CD4-positive, alpha-beta T cell treated with Interleukin-12 subunit alpha and Interleukin-12 subunit beta, for 1 hour (primary cell): ENCODE results near the gene CHFR.
"Not testable (repeated sequence)": the region's sequence is repeated elsewhere in the genome, so short reads cannot be mapped to it uniquely, and the experiment has no call there.

Experiments used
- DNase-seq: peaks from one replicate; pipeline ENCODE4 v3.0.0-alpha.2; 2020

Gene CHFR

GRCh38 chr12:132887513-132888351, at the start of gene CHFR:
TSS of gene CHFR (minus strand) at chr12:132887605. CDS start at chr12:132887328, 277 bp downstream.
- DNase-seq = peak; percentile 96

- DNase-seq = not testable (repeated sequence)
Observed at GRCh38 chr12:132936921-132937320, 49.5 kb upstream of the CHFR start.

GRCh38 chr12:132936163-132936562, 48.8 kb upstream of the CHFR start:
- DNase-seq = no peak

- DNase-seq = no peak
Observed at GRCh38 chr12:132926415-132926833, 39.0 kb upstream of the CHFR start.

GRCh38 chr12:132925597-132926414, 38.4 kb upstream of the CHFR start:
- no peak for DNase-seq

- no peak for DNase-seq
Observed at GRCh38 chr12:132924356-132924755, 37.0 kb upstream of the CHFR start.

GRCh38 chr12:132923356-132923909, 36.0 kb upstream of the CHFR start:
- no peak for DNase-seq

- no peak for DNase-seq
Observed at GRCh38 chr12:132922676-132923075, 35.3 kb upstream of the CHFR start.

GRCh38 chr12:132921685-132922084, 34.3 kb upstream of the CHFR start:
- no peak for DNase-seq

GRCh38 chr12:132918680-132919079, 31.3 kb upstream of the CHFR start:
- no peak for DNase-seq

GRCh38 chr12:132909030-132909368, 21.6 kb upstream of the CHFR start:
- no peak for DNase-seq

GRCh38 chr12:132908145-132909029, 21.0 kb upstream of the CHFR start:
- peak; percentile 96 for DNase-seq

- DNase-seq = not testable (repeated sequence)
Observed at GRCh38 chr12:132907789-132908144, 20.4 kb upstream of the CHFR start.

- no peak for DNase-seq
Observed at GRCh38 chr12:132907216-132907615, 19.8 kb upstream of the CHFR start.

- DNase-seq = peak; percentile 90
Observed at GRCh38 chr12:132904718-132905328, 17.4 kb upstream of the CHFR start.

- DNase-seq = no peak
Observed at GRCh38 chr12:132899033-132899432, 11.6 kb upstream of the CHFR start.

GRCh38 chr12:132888852-132889251, 1.4 kb upstream of the CHFR start:
- DNase-seq = no peak

- peak; percentile 14 for DNase-seq
Observed at GRCh38 chr12:132886529-132887477, 602 bp downstream of the CHFR start.

GRCh38 chr12:132881818-132882217, 5.6 kb downstream of the CHFR start:
- no peak for DNase-seq

- DNase-seq = not testable (repeated sequence)
Observed at GRCh38 chr12:132874620-132875019, 12.8 kb downstream of the CHFR start.

- DNase-seq = no peak
Observed at GRCh38 chr12:132874175-132874574, 13.2 kb downstream of the CHFR start.
